MM.1S (cell line): ENCODE data around the gene ELP2.
A peak's percentile ranks its signal among the peaks of the same experiment; 100 is the strongest.

Source experiments
- DNase-seq: peaks from one replicate; pipeline ENCODE4 v3.0.0-alpha.2; 2015
- H2AFZ ChIP-seq: fragments of 300-600 bp; sonication (generic); 2 replicates; pipeline ENCODE4 v1.6.0; 2016; ENCODE audit warnings: antibody characterized with exemption, low read length
- H3F3A ChIP-seq: fragments of 300-600 bp; sonication (generic); 2 replicates; pipeline ENCODE4 v1.6.1; 2016; ENCODE audit warnings: mild to moderate bottlenecking, antibody characterized with exemption, low read length, moderate library complexity, mixed read lengths; ENCODE audit not compliant: insufficient read depth
- H3K27ac ChIP-seq: fragments of 300-600 bp; sonication (generic); 2 replicates; pipeline ENCODE4 v1.5.1; 2016; ENCODE audit warnings: mild to moderate bottlenecking, low read length
- H3K27me3 ChIP-seq: fragments of 300-600 bp; sonication (generic); replicated peaks from 2 replicates; pipeline ENCODE4 v1.6.0; 2016; ENCODE audit warnings: low read length; ENCODE audit not compliant: insufficient read depth
- H3K36me3 ChIP-seq: fragments of 300-600 bp; sonication (generic); replicated peaks from 2 replicates; pipeline ENCODE4 v1.6.1; 2016; ENCODE audit warnings: mild to moderate bottlenecking, low read length, mixed read lengths; ENCODE audit not compliant: insufficient read depth
- H3K4me1 ChIP-seq: fragments of 300-600 bp; sonication (generic); 2 replicates; pipeline ENCODE4 v1.6.1; 2016; ENCODE audit warnings: low read length, mixed read lengths
- H3K4me2 ChIP-seq: fragments of 300-600 bp; sonication (generic); 2 replicates; pipeline ENCODE4 v1.6.0; 2016; ENCODE audit warnings: low read depth, low read length
- H3K4me3 ChIP-seq: fragments of 300-600 bp; sonication (generic); 2 replicates; pipeline ENCODE4 v1.5.1; 2016; ENCODE audit warnings: low read length, mixed read lengths
- H3K79me2 ChIP-seq: fragments of 300-600 bp; sonication (generic); 2 replicates; pipeline ENCODE4 v1.6.1; 2016; ENCODE audit warnings: mixed run types, low read length, mixed read lengths
- H3K9ac ChIP-seq: fragments of 300-600 bp; sonication (generic); 2 replicates; pipeline ENCODE4 v1.6.1; 2016; ENCODE audit warnings: low read length, mixed read lengths
- H3K9me2 ChIP-seq: fragments of 300-600 bp; sonication (generic); replicated peaks from 2 replicates; pipeline ENCODE4 v1.6.1; 2016; ENCODE audit warnings: mild to moderate bottlenecking, low read length, mixed read lengths; ENCODE audit not compliant: insufficient read depth
- H3K9me3 ChIP-seq: fragments of 300-600 bp; sonication (generic); replicated peaks from 2 replicates; pipeline ENCODE4 v1.6.1; 2016; ENCODE audit warnings: mild to moderate bottlenecking, low read length, mixed read lengths; ENCODE audit not compliant: insufficient read depth
- H4K20me1 ChIP-seq: fragments of 300-600 bp; sonication (generic); 2 replicates; pipeline ENCODE4 v1.6.1; 2016; ENCODE audit warnings: mild to moderate bottlenecking, low read length, moderate library complexity, mixed read lengths; ENCODE audit not compliant: insufficient read depth
- CTCF ChIP-seq: fragments of 300-600 bp; sonication (generic); IDR thresholded peaks from 2 replicates; pipeline ENCODE4 v1.5.1; 2016; ENCODE audit warnings: antibody characterized with exemption, low read length, mixed read lengths
- EZH2 ChIP-seq: fragments of 300-600 bp; sonication (generic); optimal IDR thresholded peaks from 2 replicates; pipeline ENCODE3; 2017; ENCODE audit warnings: low read depth, mild to moderate bottlenecking, antibody characterized with exemption, low read length, mixed read lengths
- EZH2phosphoT487 ChIP-seq: fragments of 300-600 bp; sonication (generic); IDR thresholded peaks from 2 replicates; pipeline ENCODE4 v1.6.1; 2018; ENCODE audit warnings: antibody characterized with exemption, low read length

The ELP2 gene

GRCh38 chr18:36157441-36157840 lies 27.7 kb downstream of the ELP2 start:
- Histone ChIP-seq H3K4me2 (no peak overlapping the region), H3K9me3 (no peaks in the 10 kb centered on the region), H3K4me1 (peaks cover 13% of the 10 kb centered on the region), H4K20me1 (no peaks in the 10 kb centered on the region), H3K27me3 (no peaks in the 10 kb centered on the region), H3K9me2 (no peaks in the 10 kb centered on the region), H3K4me3 (no peak overlapping the region), H3K27ac (no peak overlapping the region), H3F3A (no peaks in the 10 kb centered on the region), H3K79me2 (no peaks in the 10 kb centered on the region), H3K36me3 (peaks cover 16% of the 10 kb centered on the region; the same call in 1 of the 2 replicates), H2AFZ (no peak overlapping the region), H3K9ac (no peak overlapping the region)
- DNase-seq = no peak
- TF ChIP-seq EZH2 (no peak), EZH2phosphoT487 (no peak), CTCF (no peak)

GRCh38 chr18:36158266-36158867 lies 28.7 kb downstream of the ELP2 start:
- H3K79me2 ChIP-seq = no peaks in the 10 kb centered on the region
- H3K9me3 ChIP-seq = no peaks in the 10 kb centered on the region
- H4K20me1 ChIP-seq = no peaks in the 10 kb centered on the region
- H3K4me1 ChIP-seq = peaks cover 3% of the 10 kb centered on the region; the same call in 1 of the 2 replicates
- no peaks in the 10 kb centered on the region for H3F3A ChIP-seq
- DNase-seq = no peak
- no peak for TF ChIP-seq EZH2phosphoT487
- TF ChIP-seq EZH2 = no peak
- no peak for TF ChIP-seq CTCF
- no peak overlapping the region for H3K4me3 ChIP-seq
- H3K9ac ChIP-seq = no peak overlapping the region
- H3K9me2 ChIP-seq = no peaks in the 10 kb centered on the region
- no peak overlapping the region for H2AFZ ChIP-seq
- H3K27ac ChIP-seq = no peak overlapping the region
- peaks cover 16% of the 10 kb centered on the region; the same call in 1 of the 2 replicates for H3K36me3 ChIP-seq
- 0 out of 2 replicates have a peak overlapping the region, but pooled peaks have one; percentile 5 for H3K4me2 ChIP-seq
- H3K27me3 ChIP-seq = no peaks in the 10 kb centered on the region

GRCh38 chr18:36160959-36161371 lies 31.3 kb downstream of the ELP2 start:
- no peak for DNase-seq
- Histone ChIP-seq H3F3A (no peaks in the 10 kb centered on the region), H3K4me3 (no peak overlapping the region), H4K20me1 (no peaks in the 10 kb centered on the region), H3K36me3 (peaks cover 14% of the 10 kb centered on the region; the same call in 1 of the 2 replicates), H2AFZ (no peak overlapping the region), H3K27ac (no peak overlapping the region), H3K9ac (no peak overlapping the region), H3K27me3 (no peaks in the 10 kb centered on the region), H3K9me3 (no peaks in the 10 kb centered on the region), H3K4me2 (no peak overlapping the region), H3K79me2 (no peaks in the 10 kb centered on the region), H3K9me2 (no peaks in the 10 kb centered on the region), H3K4me1 (0 out of 2 replicates have a peak, but pooled peaks cover 2% of the 10 kb centered on the region)
- TF ChIP-seq EZH2 (no peak), EZH2phosphoT487 (no peak), CTCF (no peak)
